Suppressor macrophage (primary cell): Measurements from ENCODE around the gene NLK.
"Not testable (repeated sequence)": the region's sequence is repeated elsewhere in the genome, so short reads cannot be mapped to it uniquely, and the experiment has no call there.

Source experiments
- DNase-seq, 4 experiments: peaks; one replicate each; pipeline ENCODE4 v3.0.0-alpha.2; 2020 to 2022

Gene NLK

GRCh38 chr17:28199115-28199514 lies 156.6 kb downstream of the NLK start:
- DNase-seq: peak in 2 of 4 experiments; percentile 25 to 26

GRCh38 chr17:28199728-28200127 lies 157.3 kb downstream of the NLK start:
- DNase-seq: no peak

GRCh38 chr17:28201315-28201714 lies 158.8 kb downstream of the NLK start:
- no peak for DNase-seq

GRCh38 chr17:28204244-28204643 lies 161.8 kb downstream of the NLK start:
- DNase-seq: no peak

- DNase-seq: no peak
Observed at GRCh38 chr17:28204751-28205150, 162.3 kb downstream of the NLK start.

GRCh38 chr17:28206292-28206691 lies 163.8 kb downstream of the NLK start:
- DNase-seq: no peak

- DNase-seq: no peak
Observed at GRCh38 chr17:28211811-28212210, 169.3 kb downstream of the NLK start.

- DNase-seq: not testable (repeated sequence)
Observed at GRCh38 chr17:28213578-28213977, 171.1 kb downstream of the NLK start.

- no peak for DNase-seq
Observed at GRCh38 chr17:28216052-28216451, 173.6 kb downstream of the NLK start.

GRCh38 chr17:28216528-28216927 lies 174.1 kb downstream of the NLK start:
- peak; percentile 42 to 63 (median 56) for DNase-seq

GRCh38 chr17:28219771-28220170 lies 177.3 kb downstream of the NLK start:
- no peak for DNase-seq

- DNase-seq: peak in 2 of 4 experiments; percentile 11 to 23
Observed at GRCh38 chr17:28221751-28222414, 179.4 kb downstream of the NLK start.

GRCh38 chr17:28225271-28225670 lies 182.8 kb downstream of the NLK start:
- DNase-seq: no peak

- no peak for DNase-seq
Observed at GRCh38 chr17:28225867-28226266, 183.4 kb downstream of the NLK start.

GRCh38 chr17:28226563-28227315 lies 184.3 kb downstream of the NLK start:
- DNase-seq: no peak

- peak in 3 of 4 experiments; percentile 30 to 44 (median 32) for DNase-seq
Observed at GRCh38 chr17:28227316-28228108, 185.0 kb downstream of the NLK start.

- DNase-seq: no peak
Observed at GRCh38 chr17:28228109-28228840, 185.8 kb downstream of the NLK start.

GRCh38 chr17:28228986-28229729 lies 186.7 kb downstream of the NLK start:
- DNase-seq: no peak

- DNase-seq: no peak
Observed at GRCh38 chr17:28230011-28230410, 187.5 kb downstream of the NLK start.

GRCh38 chr17:28230607-28231006 lies 188.1 kb downstream of the NLK start:
- DNase-seq: not testable (repeated sequence)

- DNase-seq: not testable (repeated sequence)
Observed at GRCh38 chr17:28231624-28232023, 189.1 kb downstream of the NLK start.
